Suprapubic skin (tissue), 3 donors: ENCODE results near the gene B9D1.

Experiments
- CTCF ChIP-seq, 2 donors: fragments of 200-600 bp in 1 of 2; fragments of 450-650 bp in 1 of 2; sonication (generic) in 1 of 2; IDR thresholded peaks; one replicate each; pipeline ENCODE4 v1.5.1; 2016 to 2019; ENCODE audit warnings: antibody characterized with exemption in 2 of 2, mild to moderate bottlenecking in 1 of 2, moderate library complexity in 1 of 2
- EP300 ChIP-seq: sonication (generic); formaldehyde crosslinking; IDR thresholded peaks from one replicate; pipeline ENCODE4 v1.6.1; 2017; ENCODE audit warnings: antibody characterized with exemption
- POLR2A ChIP-seq, 2 donors: fragments of 450-650 bp; IDR thresholded peaks; one replicate each; pipeline ENCODE4 v1.6.1; 2017; ENCODE audit warnings: antibody characterized with exemption in 2 of 2, mild to moderate bottlenecking in 2 of 2, moderate library complexity in 2 of 2

- no peak for TF ChIP-seq POLR2A (IDR thresholded peaks at IDR 0.05)
- TF ChIP-seq CTCF (IDR thresholded peaks at IDR 0.05) = no peak
- no peak for TF ChIP-seq EP300
These were observed 613 bp downstream of the B9D1 start for GRCh38 chr17:19361944-19362276.
